GM12873 (cell line): ENCODE data around the gene BLVRB.

Experiments
- CTCF ChIP-seq: IDR thresholded peaks from 2 replicates; pipeline ENCODE4 v1.5.1; 2012; ENCODE audit warnings: low read depth, mild to moderate bottlenecking, moderate library complexity, low read length, control low read depth; ENCODE audit not compliant: insufficient read depth; ENCODE audit errors: missing control alignments

Gene BLVRB

GRCh38 chr19:40420451-40420765 is 45.1 kb downstream of the BLVRB start:
- TF ChIP-seq CTCF = no peak

- no peak for TF ChIP-seq CTCF
These were observed 45.8 kb downstream of the BLVRB start for GRCh38 chr19:40419780-40420179.

GRCh38 chr19:40419066-40419612 is 46.4 kb downstream of the BLVRB start:
- TF ChIP-seq CTCF = no peak

GRCh38 chr19:40418040-40418439 is 47.5 kb downstream of the BLVRB start:
- no peak for TF ChIP-seq CTCF

GRCh38 chr19:40417643-40417981 is 47.9 kb downstream of the BLVRB start:
- TF ChIP-seq CTCF = no peak

GRCh38 chr19:40416918-40417642 is 48.5 kb downstream of the BLVRB start:
- TF ChIP-seq CTCF = no peak

GRCh38 chr19:40415768-40416167 is 49.8 kb downstream of the BLVRB start:
- TF ChIP-seq CTCF = no peak
